CD4-positive, CD25-positive, alpha-beta regulatory T cell (primary cell): Measurements from ENCODE around the gene UBD. TPM values are rescaled to one million over a fixed set of nuclear protein-coding genes. Genes with fewer than 3 reads are reported as not detected.

Experiments used
- ATAC-seq, 2 donors: fragments of 150-1000 bp; cut with Tn5 transposase; one replicate each; pipeline ENCODE4 v1.10.0; 2021; ENCODE audit warnings: low read depth in 2 of 2, moderate number of reproducible peaks in 2 of 2, moderate library complexity in 1 of 2
- DNase-seq, 3 donors: peaks; one replicate each; pipeline versions ENCODE4 v3.0.0 to v3.0.0-alpha.2; 2012 to 2022; ENCODE audit warnings: mixed read lengths in 1 of 3
- H3K27ac ChIP-seq: one replicate; pipeline ENCODE4 v1.7.0; 2013; ENCODE audit warnings: mild to moderate bottlenecking, low read length; ENCODE audit not compliant: insufficient read depth, poor library complexity, severe bottlenecking
- H3K27me3 ChIP-seq: one replicate; pipeline ENCODE4 v1.7.0; 2013; ENCODE audit warnings: low read length; ENCODE audit not compliant: control insufficient read depth, insufficient read depth
- H3K36me3 ChIP-seq: one replicate; pipeline ENCODE4 v1.7.0; 2013; ENCODE audit warnings: mild to moderate bottlenecking, low read length, moderate library complexity; ENCODE audit not compliant: control insufficient read depth, insufficient read depth
- H3K4me1 ChIP-seq: 2 replicates; pipeline ENCODE4 v1.7.0; 2013; ENCODE audit warnings: mild to moderate bottlenecking, low read length; ENCODE audit not compliant: insufficient read depth, control insufficient read depth, poor library complexity, severe bottlenecking
- H3K4me3 ChIP-seq: one replicate; pipeline ENCODE4 v1.7.0; 2013; ENCODE audit warnings: low read depth, mild to moderate bottlenecking, low read length, moderate library complexity
- H3K9me3 ChIP-seq, 2 experiments: 1 replicate in 1 of 2; 2 replicates in 1 of 2; pipeline ENCODE4 v1.7.0; 2013; ENCODE audit warnings: low read length in 2 of 2, mild to moderate bottlenecking in 1 of 2, moderate library complexity in 1 of 2; ENCODE audit not compliant: control insufficient read depth in 2 of 2
- H3K27ac Mint-ChIP-seq, 3 donors: one replicate each; pipeline ENCODE4 v1.8.0; 2020 to 2022; ENCODE audit warnings: mild to moderate bottlenecking in 3 of 3, mixed read lengths in 3 of 3, moderate library complexity in 2 of 3
- H3K27me3 Mint-ChIP-seq: one replicate; pipeline ENCODE4 v1.8.0; 2022; ENCODE audit warnings: mild to moderate bottlenecking, mixed read lengths
- H3K36me3 Mint-ChIP-seq: one replicate; pipeline ENCODE4 v1.8.0; 2020; ENCODE audit warnings: mixed read lengths
- H3K4me1 Mint-ChIP-seq, 4 donors: one replicate each; pipeline ENCODE4 v1.8.0; 2020 to 2022; ENCODE audit warnings: mixed read lengths in 4 of 4, mild to moderate bottlenecking in 1 of 4
- H3K4me3 Mint-ChIP-seq, 4 donors: one replicate each; pipeline ENCODE4 v1.8.0; 2020 to 2022; ENCODE audit warnings: mild to moderate bottlenecking in 4 of 4, mixed read lengths in 4 of 4, moderate library complexity in 3 of 4
- H3K9me3 Mint-ChIP-seq, 7 donors: one replicate each; pipeline ENCODE4 v1.8.0; 2020 to 2022; ENCODE audit warnings: mixed read lengths in 7 of 7, mild to moderate bottlenecking in 3 of 7, moderate library complexity in 2 of 7
- polyA plus RNA-seq, 4 donors: library from polyadenylated mRNA; unstranded; fragments of 300-500 nt; fragmentation: Illumina TruSeq; gene quantifications; one replicate each; pipeline ENCODE4 v1.2.3, GENCODE V29; 2021
- total RNA-seq: library from RNA; stranded (reverse); gene quantifications from one replicate; pipeline ENCODE4 v1.2.3, GENCODE V29; 2022

UBD gene
- total and polyA plus RNA-seq, 5 donors from 2014 or later: not detected

GRCh38 chr6:29558439-29559079, 973 bp downstream of the UBD start:
- ATAC-seq (no peak), DNase-seq (no peak)
- Histone ChIP-seq H3K4me1 (peaks cover 6% of the 10 kb centered on the region), H3K27me3 (peaks cover 46% of the 10 kb centered on the region), H3K9me3 (no peaks in the 10 kb centered on the region), H3K27ac (no peak overlapping the region), H3K4me3 (no peak overlapping the region), H3K36me3 (no peaks in the 10 kb centered on the region)
- Mint-ChIP-seq H3K27me3 (peaks cover 89% of the 10 kb centered on the region), H3K9me3 (peaks cover 0 to 7% (median 0%) of the 10 kb centered on the region in 7 donors), H3K4me3 (no peak overlapping the region), H3K4me1 (peaks cover 0 to 13% (median under 1%) of the 10 kb centered on the region in 4 donors), H3K36me3 (peaks cover 3% of the 10 kb centered on the region), H3K27ac (no peak overlapping the region)

GRCh38 chr6:29557320-29557719, 2.2 kb downstream of the UBD start:
- Histone ChIP-seq H3K4me1 (peaks cover 16% of the 10 kb centered on the region), H3K36me3 (no peaks in the 10 kb centered on the region), H3K4me3 (no peak overlapping the region), H3K27me3 (peaks cover 50% of the 10 kb centered on the region), H3K27ac (no peak overlapping the region), H3K9me3 (no peaks in the 10 kb centered on the region)
- Mint-ChIP-seq H3K27me3 (peaks cover 89% of the 10 kb centered on the region), H3K36me3 (peaks cover 3% of the 10 kb centered on the region), H3K4me3 (no peak overlapping the region), H3K4me1 (peaks cover 0 to 18% (median 8%) of the 10 kb centered on the region in 4 donors), H3K27ac (no peak overlapping the region), H3K9me3 (peaks cover 0 to 7% (median 0%) of the 10 kb centered on the region in 7 donors)
- ATAC-seq: no peak
- no peak for DNase-seq

GRCh38 chr6:29554764-29555163, 4.8 kb downstream of the UBD start:
- H3K9me3 Mint-ChIP-seq: peaks cover 0 to 3% (median 0%) of the 10 kb centered on the region in 7 donors
- no peak overlapping the region for H3K4me3 Mint-ChIP-seq
- Histone ChIP-seq H3K4me3 (no peak overlapping the region), H3K27me3 (peaks cover 41% of the 10 kb centered on the region), H3K27ac (no peak overlapping the region), H3K9me3 (no peaks in the 10 kb centered on the region), H3K4me1 (peaks cover 16% of the 10 kb centered on the region), H3K36me3 (no peaks in the 10 kb centered on the region)
- H3K27me3 Mint-ChIP-seq: peaks cover 85% of the 10 kb centered on the region
- H3K4me1 Mint-ChIP-seq: peaks cover 0 to 18% (median 9%) of the 10 kb centered on the region in 4 donors
- ATAC-seq (no peak), DNase-seq (no peak)
- H3K27ac Mint-ChIP-seq: no peak overlapping the region
- peaks cover 3% of the 10 kb centered on the region for H3K36me3 Mint-ChIP-seq

GRCh38 chr6:29553268-29554057, 6.1 kb downstream of the UBD start:
- Histone ChIP-seq H3K9me3 (no peaks in the 10 kb centered on the region), H3K4me3 (peak overlapping the region; percentile 56), H3K27me3 (peaks cover 37% of the 10 kb centered on the region), H3K27ac (no peak overlapping the region), H3K4me1 (peaks cover 16% of the 10 kb centered on the region), H3K36me3 (no peaks in the 10 kb centered on the region)
- Mint-ChIP-seq H3K9me3 (peaks cover 0 to 2% (median 0%) of the 10 kb centered on the region in 7 donors), H3K4me3 (peak overlapping the region; percentile 73 to 92 (median 88)), H3K27ac (peak overlapping the region in 1 of 3 donors; percentile 68), H3K36me3 (peaks cover 3% of the 10 kb centered on the region), H3K4me1 (peaks cover 0 to 18% (median 9%) of the 10 kb centered on the region in 4 donors), H3K27me3 (peaks cover 77% of the 10 kb centered on the region)
- DNase-seq (peak in 2 of 3 donors; percentile 6 to 51), ATAC-seq (peak; percentile 30 to 52)

- peaks cover 3% of the 10 kb centered on the region for H3K36me3 Mint-ChIP-seq
- no peak overlapping the region for H3K27ac ChIP-seq
- peaks cover 34% of the 10 kb centered on the region for H3K27me3 ChIP-seq
- H3K9me3 Mint-ChIP-seq: peaks cover 0 to 2% (median 0%) of the 10 kb centered on the region in 7 donors
- H3K4me3 ChIP-seq: peak overlapping the region; percentile 56
- no peak overlapping the region for H3K27ac Mint-ChIP-seq
- peaks cover 16% of the 10 kb centered on the region for H3K4me1 ChIP-seq
- peaks cover 0 to 18% (median 9%) of the 10 kb centered on the region in 4 donors for H3K4me1 Mint-ChIP-seq
- no peaks in the 10 kb centered on the region for H3K36me3 ChIP-seq
- peaks cover 68% of the 10 kb centered on the region for H3K27me3 Mint-ChIP-seq
- H3K4me3 Mint-ChIP-seq: peak overlapping the region; percentile 73 to 92 (median 88)
- H3K9me3 ChIP-seq: no peaks in the 10 kb centered on the region
- peak in 2 of 3 donors; percentile 64 to 89 for DNase-seq
- ATAC-seq: peak; percentile 68 to 78
Observed at GRCh38 chr6:29552512-29553051, 7.0 kb downstream of the UBD start.

DNA sequence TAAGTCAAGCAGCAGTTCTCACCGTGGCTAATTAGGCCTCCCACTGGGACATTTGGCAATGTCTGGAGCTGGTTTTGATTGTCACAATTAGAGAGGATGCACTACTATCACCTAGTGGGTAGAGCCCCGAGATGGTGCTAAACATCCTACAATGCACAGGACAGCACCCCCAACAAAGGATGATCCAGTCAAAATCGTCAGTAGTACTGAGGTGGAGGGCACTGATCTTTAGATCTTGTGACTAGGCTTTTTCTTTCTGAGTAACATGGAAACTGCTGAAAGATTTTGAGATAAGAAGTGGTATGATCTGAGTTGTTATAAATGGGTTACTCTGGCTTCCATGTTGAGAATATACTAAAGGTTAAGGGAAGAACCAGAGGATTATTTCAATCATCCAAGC, 12.0 kb downstream of the UBD start:
- peaks cover 28% of the 10 kb centered on the region for H3K27me3 Mint-ChIP-seq
- Histone ChIP-seq H3K36me3 (no peaks in the 10 kb centered on the region), H3K27ac (no peak overlapping the region), H3K4me3 (no peak overlapping the region), H3K9me3 (no peaks in the 10 kb centered on the region), H3K4me1 (no peaks in the 10 kb centered on the region), H3K27me3 (peaks cover 10% of the 10 kb centered on the region)
- no peak overlapping the region for H3K27ac Mint-ChIP-seq
- DNase-seq (peak in 1 of 3 donors; percentile 57), ATAC-seq (no peak)
- peaks cover 0 to 4% (median 2%) of the 10 kb centered on the region in 4 donors for H3K4me1 Mint-ChIP-seq
- no peaks in the 10 kb centered on the region for H3K36me3 Mint-ChIP-seq
- no peak overlapping the region for H3K4me3 Mint-ChIP-seq
- H3K9me3 Mint-ChIP-seq: peaks cover 0 to 2% (median 0%) of the 10 kb centered on the region in 7 donors

- Histone ChIP-seq H3K4me1 (no peaks in the 10 kb centered on the region), H3K27ac (no peak overlapping the region), H3K4me3 (no peak overlapping the region), H3K36me3 (no peaks in the 10 kb centered on the region), H3K27me3 (peaks cover 3% of the 10 kb centered on the region), H3K9me3 (no peaks in the 10 kb centered on the region)
- Mint-ChIP-seq H3K9me3 (peaks cover 0 to 2% (median 0%) of the 10 kb centered on the region in 7 donors), H3K27ac (no peak overlapping the region), H3K27me3 (peaks cover 5% of the 10 kb centered on the region), H3K4me1 (no peaks in the 10 kb centered on the region), H3K4me3 (no peak overlapping the region), H3K36me3 (no peaks in the 10 kb centered on the region)
- ATAC-seq (no peak), DNase-seq (no peak)
Observed at GRCh38 chr6:29537714-29538403, 21.7 kb downstream of the UBD start.
